GM21737 (cell line): ENCODE data around the gene R3HDM2.

Experiments used
- ATAC-seq: cut with Tn5 transposase; IDR thresholded peaks from one replicate; pipeline ENCODE4 v1.9.1; 2021; ENCODE audit warnings: mild to moderate bottlenecking, moderate library complexity; ENCODE audit not compliant: unreplicated experiment

Gene R3HDM2

GRCh38 chr12:57220770-57221168, 210.1 kb downstream of the R3HDM2 start:
- ATAC-seq = no peak

GRCh38 chr12:57219993-57220754, 210.7 kb downstream of the R3HDM2 start:
- no peak for ATAC-seq

- ATAC-seq = no peak
Observed at GRCh38 chr12:57219205-57219992, 211.4 kb downstream of the R3HDM2 start.

- ATAC-seq = no peak
Observed at GRCh38 chr12:57218030-57218853, 212.6 kb downstream of the R3HDM2 start.

- no peak for ATAC-seq
Observed at GRCh38 chr12:57216921-57217879, 213.6 kb downstream of the R3HDM2 start.

GRCh38 chr12:57216014-57216911, 214.6 kb downstream of the R3HDM2 start, which contains the start of gene NXPH4:
TSS of gene NXPH4 (plus strand) at chr12:57216794. CDS start at chr12:57216970, 176 bp downstream.
- ATAC-seq = no peak

GRCh38 chr12:57215668-57216013, 215.2 kb downstream of the R3HDM2 start:
- ATAC-seq = no peak

GRCh38 chr12:57215065-57215464, 215.8 kb downstream of the R3HDM2 start:
- no peak for ATAC-seq

- no peak for ATAC-seq
Observed at GRCh38 chr12:57214398-57214781, 216.5 kb downstream of the R3HDM2 start.

GRCh38 chr12:57213763-57214397, 217.0 kb downstream of the R3HDM2 start:
- no peak for ATAC-seq

- no peak for ATAC-seq
Observed at GRCh38 chr12:57213058-57213715, 217.7 kb downstream of the R3HDM2 start.

GRCh38 chr12:57212701-57213057, 218.2 kb downstream of the R3HDM2 start:
- no peak for ATAC-seq

GRCh38 chr12:57211791-57212700, 218.8 kb downstream of the R3HDM2 start:
- no peak for ATAC-seq

- ATAC-seq = no peak
Observed at GRCh38 chr12:57210926-57211692, 219.7 kb downstream of the R3HDM2 start.

- ATAC-seq = no peak
Observed at GRCh38 chr12:57210461-57210860, 220.4 kb downstream of the R3HDM2 start.

GRCh38 chr12:57209916-57210315, 220.9 kb downstream of the R3HDM2 start:
- no peak for ATAC-seq
